Measurements from ENCODE around the gene ISCU. TPM values are rescaled to one million over a fixed set of nuclear protein-coding genes. Genes with fewer than 3 reads are reported as not detected.

Gene ISCU
- total RNA-seq, 6 experiments from 2014 or later: 36.7 to 81.8 (median 58.4) TPM

DNA sequence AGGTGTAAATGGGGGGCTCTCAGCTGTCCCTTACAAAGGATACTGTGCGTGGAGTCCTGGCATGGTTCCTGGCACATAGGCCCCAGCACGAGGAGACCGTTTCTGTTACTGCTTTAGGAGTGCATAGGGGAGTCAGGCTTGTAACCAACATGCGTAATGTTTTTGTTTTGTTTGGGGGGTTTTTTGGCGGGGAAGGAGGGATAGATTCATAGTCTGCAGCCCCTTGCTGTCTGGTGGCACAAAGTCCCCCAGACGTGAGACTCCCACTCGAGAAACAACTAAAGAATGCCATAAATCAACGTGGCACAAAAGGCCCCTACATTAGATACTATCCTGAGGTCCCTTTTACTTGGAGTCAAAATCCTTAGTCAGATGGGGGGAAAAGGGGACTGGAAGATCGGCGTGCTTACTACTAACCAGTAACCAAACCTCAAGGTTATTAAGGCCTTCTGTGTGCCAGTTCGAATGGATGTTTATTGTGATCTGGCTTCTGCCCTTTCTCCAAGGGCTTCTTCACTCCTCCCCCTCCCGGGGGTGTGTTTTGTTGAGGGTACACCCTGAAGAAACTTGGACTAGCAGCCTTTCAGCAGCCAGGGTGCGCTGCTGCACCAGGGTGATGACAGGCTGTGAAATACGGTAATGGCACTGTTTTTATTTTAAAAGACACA, 874 bp downstream of the ISCU start:
- H3K4me3 ChIP-seq: peak overlapping the region; percentile 76 to 86 (median 77)
- no peaks in the 10 kb centered on the region for H3K27me3 ChIP-seq
- no peaks in the 10 kb centered on the region for H3K9me3 ChIP-seq
- H3K27ac ChIP-seq: peak overlapping the region; percentile 82 to 90 (median 87)
- no peak for TF ChIP-seq POLR2A (IDR thresholded peaks at IDR 0.05)
- TF ChIP-seq, protein P1, sequence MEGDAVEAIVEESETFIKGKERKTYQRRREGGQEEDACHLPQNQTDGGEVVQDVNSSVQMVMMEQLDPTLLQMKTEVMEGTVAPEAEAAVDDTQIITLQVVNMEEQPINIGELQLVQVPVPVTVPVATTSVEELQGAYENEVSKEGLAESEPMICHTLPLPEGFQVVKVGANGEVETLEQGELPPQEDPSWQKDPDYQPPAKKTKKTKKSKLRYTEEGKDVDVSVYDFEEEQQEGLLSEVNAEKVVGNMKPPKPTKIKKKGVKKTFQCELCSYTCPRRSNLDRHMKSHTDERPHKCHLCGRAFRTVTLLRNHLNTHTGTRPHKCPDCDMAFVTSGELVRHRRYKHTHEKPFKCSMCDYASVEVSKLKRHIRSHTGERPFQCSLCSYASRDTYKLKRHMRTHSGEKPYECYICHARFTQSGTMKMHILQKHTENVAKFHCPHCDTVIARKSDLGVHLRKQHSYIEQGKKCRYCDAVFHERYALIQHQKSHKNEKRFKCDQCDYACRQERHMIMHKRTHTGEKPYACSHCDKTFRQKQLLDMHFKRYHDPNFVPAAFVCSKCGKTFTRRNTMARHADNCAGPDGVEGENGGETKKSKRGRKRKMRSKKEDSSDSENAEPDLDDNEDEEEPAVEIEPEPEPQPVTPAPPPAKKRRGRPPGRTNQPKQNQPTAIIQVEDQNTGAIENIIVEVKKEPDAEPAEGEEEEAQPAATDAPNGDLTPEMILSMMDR (IDR thresholded peaks at IDR 0.05): peak; percentile 80 to 93 (median 91)
- intact Hi-C loops (cut with DNase I): no loop called here
- DNase-seq: peak; percentile 79 to 82 (median 81)
- ATAC-seq: peak; percentile 50 to 64 (median 54)
- peaks cover 0 to 40% (median 7%) of the 10 kb centered on the region in 4 donors for H3K4me1 ChIP-seq
- H3K36me3 ChIP-seq: peaks cover 0 to 34% (median 6%) of the 10 kb centered on the region in 4 donors
- 0% methylated on average over 11 of the region's 14 CpGs for WGBS (ENCODE audit: insufficient coverage, low coverage, low lambda C conversion rate, missing lambda C conversion rate)

DNA sequence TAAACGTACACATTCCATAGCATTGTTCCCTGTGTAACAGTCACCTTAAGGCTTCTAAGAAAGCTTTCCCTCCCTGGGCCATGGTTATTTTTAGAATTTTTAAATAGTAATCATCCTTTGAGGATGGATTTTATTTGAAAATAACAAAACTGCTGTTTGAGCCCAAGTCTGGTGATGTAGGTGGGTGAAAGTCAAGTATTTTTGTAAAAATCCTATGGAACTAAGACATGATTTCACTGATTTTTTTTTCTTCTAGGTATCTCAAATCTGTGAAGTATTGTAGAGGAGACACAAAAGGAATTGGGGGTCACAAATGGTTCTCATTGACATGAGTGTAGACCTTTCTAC, 1.4 kb downstream of the ISCU start:
- no peak for TF ChIP-seq POLR2A (IDR thresholded peaks at IDR 0.05)
- TF ChIP-seq, protein P1 (IDR thresholded peaks at IDR 0.05): no peak
- no peak for DNase-seq
- H3K27ac ChIP-seq: no peak overlapping the region
- 0% methylated on average over 1 of the region's 1 CpG for WGBS (ENCODE audit: insufficient coverage, low coverage, low lambda C conversion rate, missing lambda C conversion rate)
- H3K36me3 ChIP-seq: peaks cover 0 to 39% (median 9%) of the 10 kb centered on the region in 4 donors
- intact Hi-C loops (cut with DNase I): no loop called here
- H3K4me1 ChIP-seq: peaks cover 0 to 40% (median 7%) of the 10 kb centered on the region in 4 donors
- H3K27me3 ChIP-seq: no peaks in the 10 kb centered on the region
- no peaks in the 10 kb centered on the region for H3K9me3 ChIP-seq
- no peak for ATAC-seq
- H3K4me3 ChIP-seq: peak overlapping the region in 2 of 3 donors; percentile 76 to 86

DNA sequence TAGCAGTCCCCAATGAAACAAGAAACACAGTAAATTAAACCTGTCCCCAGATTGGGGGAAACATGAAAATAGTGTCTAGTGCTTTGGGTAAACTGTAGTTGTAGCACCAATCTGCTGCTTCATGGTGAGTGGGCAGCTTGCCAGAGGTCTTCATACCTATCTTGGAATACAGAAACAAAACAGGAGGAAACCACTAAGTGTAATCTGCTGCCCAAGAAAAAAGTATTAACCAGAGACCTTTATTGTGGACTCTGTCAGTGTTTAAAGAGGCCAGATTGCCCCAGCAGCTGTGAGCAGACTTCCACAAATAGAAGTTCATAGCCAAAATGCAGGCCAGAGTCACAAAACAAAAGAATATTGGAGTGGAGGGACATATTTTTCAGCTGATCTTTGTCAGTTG, 2.3 kb downstream of the ISCU start:
- Histone ChIP-seq H3K9me3 (no peaks in the 10 kb centered on the region), H3K4me1 (peaks cover 0 to 31% (median 3%) of the 10 kb centered on the region in 4 donors), H3K4me3 (no peak overlapping the region), H3K36me3 (peaks cover 0 to 48% (median 10%) of the 10 kb centered on the region in 4 donors), H3K27me3 (no peaks in the 10 kb centered on the region), H3K27ac (no peak overlapping the region)
- ATAC-seq: no peak
- TF ChIP-seq, protein P1 (IDR thresholded peaks at IDR 0.05): no peak
- no peak for TF ChIP-seq POLR2A (IDR thresholded peaks at IDR 0.05)
- DNase-seq: no peak
- intact Hi-C loops (cut with DNase I): loop anchor here in 1 of 2 donors (5.0 kb wide), 1 partner anchor 48 kb away; no protein-coding TSS in a partner anchor

DNA sequence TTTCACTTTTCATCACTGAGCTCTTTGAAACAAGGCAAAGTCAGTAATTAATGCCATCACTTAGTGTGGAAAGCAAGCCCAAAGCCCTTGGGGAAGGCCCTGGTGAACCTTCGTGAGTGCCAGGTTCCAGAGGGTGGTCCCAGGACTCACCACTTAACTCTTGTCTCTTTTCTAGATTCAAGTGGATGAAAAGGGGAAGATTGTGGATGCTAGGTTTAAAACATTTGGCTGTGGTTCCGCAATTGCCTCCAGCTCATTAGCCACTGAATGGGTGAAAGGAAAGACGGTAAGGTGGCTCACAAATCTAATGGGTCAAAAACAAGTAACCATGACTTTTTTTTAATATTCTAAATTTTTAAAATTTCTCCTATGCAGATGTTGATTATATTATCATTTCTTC, 2.8 kb downstream of the ISCU start:
- intact Hi-C loops (cut with DNase I): loop anchor here in 1 of 2 donors (5.0 kb wide), 1 partner anchor 47 kb away; no protein-coding TSS in a partner anchor
- ATAC-seq: no peak
- no peaks in the 10 kb centered on the region for H3K9me3 ChIP-seq
- no peak overlapping the region for H3K4me3 ChIP-seq
- no peak for DNase-seq
- peaks cover 0 to 52% (median 10%) of the 10 kb centered on the region in 4 donors for H3K36me3 ChIP-seq
- no peak for TF ChIP-seq POLR2A (IDR thresholded peaks at IDR 0.05)
- TF ChIP-seq, protein P1 (IDR thresholded peaks at IDR 0.05): no peak
- WGBS (ENCODE audit: insufficient coverage, low coverage, low lambda C conversion rate, missing lambda C conversion rate): 75% methylated on average over 3 of the region's 3 CpGs
- peak overlapping the region in 1 of 3 donors; percentile 2 for H3K27ac ChIP-seq
- no peaks in the 10 kb centered on the region for H3K27me3 ChIP-seq
- H3K4me1 ChIP-seq: peaks cover 0 to 27% (median 3%) of the 10 kb centered on the region in 4 donors
